Measurements from ENCODE around the gene NOS1AP. TPM values are rescaled to one million over a fixed set of nuclear protein-coding genes. Genes with fewer than 3 reads are reported as not detected.

The NOS1AP gene
- total RNA-seq, 1 donor from 2014 or later = under 0.01 TPM

GRCh38 chr1:162384116-162384515, 314.6 kb downstream of the NOS1AP start:
- H3K27ac ChIP-seq (ENCODE audit: low read depth, low read length) = no peak overlapping the region
- no peaks in the 10 kb centered on the region for H3K9me3 ChIP-seq (ENCODE audit: control insufficient read depth in 3 of 3, low read length in 3 of 3)
- no peaks in the 10 kb centered on the region for H3K4me1 ChIP-seq (ENCODE audit: control insufficient read depth in 3 of 3, insufficient read depth in 3 of 3, low read length in 3 of 3)
- H3K27me3 ChIP-seq (ENCODE audit: control insufficient read depth in 3 of 3, insufficient read depth in 3 of 3, low read length in 3 of 3) = peaks cover 4 to 17% (median 5%) of the 10 kb centered on the region in 3 donors
- no peaks in the 10 kb centered on the region for H3K36me3 ChIP-seq (ENCODE audit: control insufficient read depth in 3 of 3, insufficient read depth in 3 of 3, low read length in 3 of 3)
- H3K9ac ChIP-seq (ENCODE audit: low read depth in 1 of 3, low read length in 3 of 3) = no peak overlapping the region
- H3K4me3 ChIP-seq (ENCODE audit: low read length in 3 of 3) = no peak overlapping the region

GRCh38 chr1:162384601-162385279, 315.2 kb downstream of the NOS1AP start:
- Histone ChIP-seq H3K4me3 (ENCODE audit: low read length in 3 of 3) (no peak overlapping the region), H3K27ac (ENCODE audit: low read depth, low read length) (no peak overlapping the region), H3K36me3 (ENCODE audit: control insufficient read depth in 3 of 3, insufficient read depth in 3 of 3, low read length in 3 of 3) (no peaks in the 10 kb centered on the region), H3K9ac (ENCODE audit: low read depth in 1 of 3, low read length in 3 of 3) (no peak overlapping the region), H3K27me3 (ENCODE audit: control insufficient read depth in 3 of 3, insufficient read depth in 3 of 3, low read length in 3 of 3) (peaks cover 8 to 17% (median 8%) of the 10 kb centered on the region in 3 donors), H3K9me3 (ENCODE audit: control insufficient read depth in 3 of 3, low read length in 3 of 3) (no peaks in the 10 kb centered on the region), H3K4me1 (ENCODE audit: control insufficient read depth in 3 of 3, insufficient read depth in 3 of 3, low read length in 3 of 3) (no peaks in the 10 kb centered on the region)

GRCh38 chr1:162385280-162385623, 315.8 kb downstream of the NOS1AP start:
- no peak overlapping the region for H3K9ac ChIP-seq (ENCODE audit: low read depth in 1 of 3, low read length in 3 of 3)
- H3K4me1 ChIP-seq (ENCODE audit: control insufficient read depth in 3 of 3, insufficient read depth in 3 of 3, low read length in 3 of 3) = no peaks in the 10 kb centered on the region
- H3K4me3 ChIP-seq (ENCODE audit: low read length in 3 of 3) = no peak overlapping the region
- no peak overlapping the region for H3K27ac ChIP-seq (ENCODE audit: low read depth, low read length)
- H3K27me3 ChIP-seq (ENCODE audit: control insufficient read depth in 3 of 3, insufficient read depth in 3 of 3, low read length in 3 of 3) = peaks cover 12 to 22% (median 12%) of the 10 kb centered on the region in 3 donors
- H3K36me3 ChIP-seq (ENCODE audit: control insufficient read depth in 3 of 3, insufficient read depth in 3 of 3, low read length in 3 of 3) = no peaks in the 10 kb centered on the region
- H3K9me3 ChIP-seq (ENCODE audit: control insufficient read depth in 3 of 3, low read length in 3 of 3) = no peaks in the 10 kb centered on the region

GRCh38 chr1:162385702-162386101, 316.2 kb downstream of the NOS1AP start:
- H3K27ac ChIP-seq (ENCODE audit: low read depth, low read length) = no peak overlapping the region
- no peaks in the 10 kb centered on the region for H3K9me3 ChIP-seq (ENCODE audit: control insufficient read depth in 3 of 3, low read length in 3 of 3)
- no peaks in the 10 kb centered on the region for H3K36me3 ChIP-seq (ENCODE audit: control insufficient read depth in 3 of 3, insufficient read depth in 3 of 3, low read length in 3 of 3)
- H3K4me3 ChIP-seq (ENCODE audit: low read length in 3 of 3) = no peak overlapping the region
- no peaks in the 10 kb centered on the region for H3K4me1 ChIP-seq (ENCODE audit: control insufficient read depth in 3 of 3, insufficient read depth in 3 of 3, low read length in 3 of 3)
- H3K9ac ChIP-seq (ENCODE audit: low read depth in 1 of 3, low read length in 3 of 3) = no peak overlapping the region
- H3K27me3 ChIP-seq (ENCODE audit: control insufficient read depth in 3 of 3, insufficient read depth in 3 of 3, low read length in 3 of 3) = peaks cover 12 to 24% (median 17%) of the 10 kb centered on the region in 3 donors

GRCh38 chr1:162386292-162387225, 317.1 kb downstream of the NOS1AP start:
- Histone ChIP-seq H3K27ac (ENCODE audit: low read depth, low read length) (no peak overlapping the region), H3K36me3 (ENCODE audit: control insufficient read depth in 3 of 3, insufficient read depth in 3 of 3, low read length in 3 of 3) (no peaks in the 10 kb centered on the region), H3K9me3 (ENCODE audit: control insufficient read depth in 3 of 3, low read length in 3 of 3) (no peaks in the 10 kb centered on the region), H3K4me1 (ENCODE audit: control insufficient read depth in 3 of 3, insufficient read depth in 3 of 3, low read length in 3 of 3) (no peaks in the 10 kb centered on the region), H3K4me3 (ENCODE audit: low read length in 3 of 3) (no peak overlapping the region), H3K27me3 (ENCODE audit: control insufficient read depth in 3 of 3, insufficient read depth in 3 of 3, low read length in 3 of 3) (peaks cover 12 to 30% (median 23%) of the 10 kb centered on the region in 3 donors), H3K9ac (ENCODE audit: low read depth in 1 of 3, low read length in 3 of 3) (no peak overlapping the region)

GRCh38 chr1:162387226-162388082, 318.0 kb downstream of the NOS1AP start:
- H3K36me3 ChIP-seq (ENCODE audit: control insufficient read depth in 3 of 3, insufficient read depth in 3 of 3, low read length in 3 of 3) = no peaks in the 10 kb centered on the region
- no peaks in the 10 kb centered on the region for H3K9me3 ChIP-seq (ENCODE audit: control insufficient read depth in 3 of 3, low read length in 3 of 3)
- H3K27me3 ChIP-seq (ENCODE audit: control insufficient read depth in 3 of 3, insufficient read depth in 3 of 3, low read length in 3 of 3) = peaks cover 12 to 30% (median 23%) of the 10 kb centered on the region in 3 donors
- H3K9ac ChIP-seq (ENCODE audit: low read depth in 1 of 3, low read length in 3 of 3) = no peak overlapping the region
- no peak overlapping the region for H3K27ac ChIP-seq (ENCODE audit: low read depth, low read length)
- H3K4me1 ChIP-seq (ENCODE audit: control insufficient read depth in 3 of 3, insufficient read depth in 3 of 3, low read length in 3 of 3) = no peaks in the 10 kb centered on the region
- no peak overlapping the region for H3K4me3 ChIP-seq (ENCODE audit: low read length in 3 of 3)

GRCh38 chr1:162388083-162388594, 318.6 kb downstream of the NOS1AP start:
- H3K27ac ChIP-seq (ENCODE audit: low read depth, low read length) = no peak overlapping the region
- no peaks in the 10 kb centered on the region for H3K36me3 ChIP-seq (ENCODE audit: control insufficient read depth in 3 of 3, insufficient read depth in 3 of 3, low read length in 3 of 3)
- no peak overlapping the region for H3K9ac ChIP-seq (ENCODE audit: low read depth in 1 of 3, low read length in 3 of 3)
- H3K9me3 ChIP-seq (ENCODE audit: control insufficient read depth in 3 of 3, low read length in 3 of 3) = no peaks in the 10 kb centered on the region
- no peak overlapping the region for H3K4me3 ChIP-seq (ENCODE audit: low read length in 3 of 3)
- no peaks in the 10 kb centered on the region for H3K4me1 ChIP-seq (ENCODE audit: control insufficient read depth in 3 of 3, insufficient read depth in 3 of 3, low read length in 3 of 3)
- peaks cover 12 to 30% (median 23%) of the 10 kb centered on the region in 3 donors for H3K27me3 ChIP-seq (ENCODE audit: control insufficient read depth in 3 of 3, insufficient read depth in 3 of 3, low read length in 3 of 3)

- no peak overlapping the region for H3K9ac ChIP-seq (ENCODE audit: low read depth in 1 of 3, low read length in 3 of 3)
- no peaks in the 10 kb centered on the region for H3K4me1 ChIP-seq (ENCODE audit: control insufficient read depth in 3 of 3, insufficient read depth in 3 of 3, low read length in 3 of 3)
Measured at GRCh38 chr1:162388615-162389014, 319.1 kb downstream of the NOS1AP start.

GRCh38 chr1:162389021-162389818, 319.7 kb downstream of the NOS1AP start:
- H3K4me3 ChIP-seq (ENCODE audit: low read length in 3 of 3) = no peak overlapping the region
- H3K9me3 ChIP-seq (ENCODE audit: control insufficient read depth in 3 of 3, low read length in 3 of 3) = no peaks in the 10 kb centered on the region
- peaks cover 12 to 30% (median 23%) of the 10 kb centered on the region in 3 donors for H3K27me3 ChIP-seq (ENCODE audit: control insufficient read depth in 3 of 3, insufficient read depth in 3 of 3, low read length in 3 of 3)
- H3K27ac ChIP-seq (ENCODE audit: low read depth, low read length) = no peak overlapping the region
- no peaks in the 10 kb centered on the region for H3K36me3 ChIP-seq (ENCODE audit: control insufficient read depth in 3 of 3, insufficient read depth in 3 of 3, low read length in 3 of 3)
- no peak overlapping the region for H3K9ac ChIP-seq (ENCODE audit: low read depth in 1 of 3, low read length in 3 of 3)
- H3K4me1 ChIP-seq (ENCODE audit: control insufficient read depth in 3 of 3, insufficient read depth in 3 of 3, low read length in 3 of 3) = no peaks in the 10 kb centered on the region

More at GRCh38 chr1:162388615-162389014, 319.1 kb downstream of the NOS1AP start:
- no peak overlapping the region for H3K4me3 ChIP-seq (ENCODE audit: low read length in 3 of 3)
- H3K9me3 ChIP-seq (ENCODE audit: control insufficient read depth in 3 of 3, low read length in 3 of 3) = no peaks in the 10 kb centered on the region
- no peak overlapping the region for H3K27ac ChIP-seq (ENCODE audit: low read depth, low read length)
- peaks cover 12 to 30% (median 23%) of the 10 kb centered on the region in 3 donors for H3K27me3 ChIP-seq (ENCODE audit: control insufficient read depth in 3 of 3, insufficient read depth in 3 of 3, low read length in 3 of 3)
- H3K36me3 ChIP-seq (ENCODE audit: control insufficient read depth in 3 of 3, insufficient read depth in 3 of 3, low read length in 3 of 3) = no peaks in the 10 kb centered on the region
